Fibroblast of mammary gland (primary cell): ENCODE results near the gene STMND1.

Experiments
- DNase-seq: peaks from one replicate; pipeline ENCODE4 v3.0.0-alpha.2; 2010; ENCODE audit warnings: low read depth
- H3K4me3 ChIP-seq: 2 replicates; pipeline ENCODE4 v1.5.1; 2011; ENCODE audit warnings: low read depth, mild to moderate bottlenecking, low read length, moderate library complexity; ENCODE audit not compliant: control insufficient read depth
- TF ChIP-seq, protein P1 (sequence below): conservative IDR thresholded peaks from 2 replicates; pipeline ENCODE4 v1.5.1; 2011; ENCODE audit warnings: low read depth, low read length, inconsistent platforms; ENCODE audit not compliant: control insufficient read depth, insufficient read depth

STMND1 gene

DNA sequence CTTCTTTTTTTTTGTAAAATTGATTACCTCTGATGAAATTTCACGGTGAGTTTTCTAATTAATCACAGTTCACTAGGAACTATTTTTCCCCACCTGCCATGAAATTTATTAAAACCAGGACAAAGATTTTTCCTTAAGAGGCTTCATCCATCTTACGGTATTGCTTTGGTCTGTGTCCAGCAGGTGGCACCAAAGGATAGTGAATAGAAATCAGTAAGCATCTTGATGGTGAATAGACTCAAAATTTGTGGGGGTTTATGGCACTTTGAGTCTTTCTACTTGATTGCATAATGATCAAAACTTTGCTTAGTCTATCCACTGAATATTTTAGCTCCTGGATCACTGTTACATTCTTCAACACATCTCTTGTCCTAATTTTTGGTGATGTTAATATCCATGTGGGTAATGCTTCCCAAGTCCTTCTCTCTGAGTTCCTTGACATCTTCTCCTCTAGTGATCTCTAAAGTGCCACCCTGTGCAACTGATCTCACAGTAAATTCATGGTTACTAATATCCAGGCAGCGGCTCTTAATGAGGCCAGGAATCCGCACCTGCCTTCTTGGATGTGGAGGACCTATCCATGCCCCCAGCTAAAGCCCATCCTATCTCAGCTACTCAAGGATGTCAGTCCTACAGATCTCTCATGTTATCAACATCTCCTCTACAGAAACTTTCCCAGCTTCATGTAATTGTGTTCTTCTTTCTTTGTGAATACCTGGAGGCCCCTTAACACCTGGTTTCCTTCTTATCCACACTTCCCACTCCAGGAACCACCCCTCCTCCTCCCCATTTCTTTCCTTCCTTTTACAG is 54.5 kb downstream of the STMND1 start:
- H3K4me3 ChIP-seq: no peak overlapping the region
- DNase-seq: peak; percentile 84
- TF ChIP-seq, protein P1, sequence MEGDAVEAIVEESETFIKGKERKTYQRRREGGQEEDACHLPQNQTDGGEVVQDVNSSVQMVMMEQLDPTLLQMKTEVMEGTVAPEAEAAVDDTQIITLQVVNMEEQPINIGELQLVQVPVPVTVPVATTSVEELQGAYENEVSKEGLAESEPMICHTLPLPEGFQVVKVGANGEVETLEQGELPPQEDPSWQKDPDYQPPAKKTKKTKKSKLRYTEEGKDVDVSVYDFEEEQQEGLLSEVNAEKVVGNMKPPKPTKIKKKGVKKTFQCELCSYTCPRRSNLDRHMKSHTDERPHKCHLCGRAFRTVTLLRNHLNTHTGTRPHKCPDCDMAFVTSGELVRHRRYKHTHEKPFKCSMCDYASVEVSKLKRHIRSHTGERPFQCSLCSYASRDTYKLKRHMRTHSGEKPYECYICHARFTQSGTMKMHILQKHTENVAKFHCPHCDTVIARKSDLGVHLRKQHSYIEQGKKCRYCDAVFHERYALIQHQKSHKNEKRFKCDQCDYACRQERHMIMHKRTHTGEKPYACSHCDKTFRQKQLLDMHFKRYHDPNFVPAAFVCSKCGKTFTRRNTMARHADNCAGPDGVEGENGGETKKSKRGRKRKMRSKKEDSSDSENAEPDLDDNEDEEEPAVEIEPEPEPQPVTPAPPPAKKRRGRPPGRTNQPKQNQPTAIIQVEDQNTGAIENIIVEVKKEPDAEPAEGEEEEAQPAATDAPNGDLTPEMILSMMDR: peak; percentile 70

DNA sequence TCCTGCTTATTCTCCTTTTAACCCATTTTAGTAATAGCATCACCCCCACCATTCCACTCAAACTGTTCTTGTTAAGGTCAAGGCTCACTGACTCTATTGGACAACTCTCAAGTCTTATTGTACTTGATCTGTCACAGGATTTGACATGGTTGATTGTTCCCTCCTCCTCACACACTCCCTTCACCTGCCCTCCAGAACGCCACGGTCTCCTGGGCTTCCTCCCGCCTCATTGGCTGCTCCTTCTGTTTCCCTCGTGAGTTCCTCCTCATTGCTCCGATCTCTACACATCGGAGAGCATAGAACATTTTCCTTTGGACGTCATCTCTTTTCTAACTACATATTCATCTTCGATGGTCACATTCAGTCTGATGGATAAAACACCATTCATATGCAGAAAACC is 55.1 kb downstream of the STMND1 start:
- no peak overlapping the region for H3K4me3 ChIP-seq
- no peak for DNase-seq
- TF ChIP-seq, protein P1: no peak

DNA sequence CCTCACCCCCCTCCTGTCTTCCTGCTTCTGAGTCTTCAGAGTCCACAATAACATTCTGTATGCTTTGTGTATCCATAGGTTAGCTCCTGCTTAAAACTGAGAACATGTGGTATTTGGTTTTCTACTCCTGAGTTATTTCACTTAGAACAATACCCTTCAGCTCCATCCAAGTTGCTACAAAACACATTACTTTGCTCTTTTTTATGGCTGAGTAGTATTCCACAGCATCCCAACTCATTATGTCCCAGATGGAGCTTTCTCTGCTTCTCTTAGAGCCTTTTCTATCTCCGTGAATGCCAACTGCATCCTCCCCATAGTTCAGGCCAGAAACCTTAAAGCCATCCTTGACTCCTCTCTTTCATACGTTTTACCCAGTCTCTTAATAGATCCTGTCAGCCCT is 55.8 kb downstream of the STMND1 start:
- H3K4me3 ChIP-seq: no peak overlapping the region
- DNase-seq: no peak
- TF ChIP-seq, protein P1: no peak

DNA sequence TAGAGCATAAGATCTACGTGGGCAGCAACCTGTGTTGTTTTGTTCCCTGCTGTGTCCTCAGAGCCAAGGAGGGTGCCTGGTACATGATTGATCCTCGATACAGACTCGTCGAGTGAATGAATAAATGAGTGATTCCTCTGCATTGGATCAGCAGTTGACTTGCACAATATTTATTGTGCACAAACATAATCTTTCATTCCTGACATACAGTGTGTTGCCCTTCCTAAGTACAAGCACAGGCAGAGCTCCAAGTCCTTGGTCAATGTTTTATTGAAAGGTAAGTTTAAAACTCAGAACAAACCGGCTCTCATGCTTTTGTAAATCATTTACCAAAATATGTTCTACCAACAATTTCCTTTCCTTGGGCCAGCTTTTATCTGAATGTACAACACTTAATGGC is 57.4 kb downstream of the STMND1 start:
- DNase-seq: no peak

DNA sequence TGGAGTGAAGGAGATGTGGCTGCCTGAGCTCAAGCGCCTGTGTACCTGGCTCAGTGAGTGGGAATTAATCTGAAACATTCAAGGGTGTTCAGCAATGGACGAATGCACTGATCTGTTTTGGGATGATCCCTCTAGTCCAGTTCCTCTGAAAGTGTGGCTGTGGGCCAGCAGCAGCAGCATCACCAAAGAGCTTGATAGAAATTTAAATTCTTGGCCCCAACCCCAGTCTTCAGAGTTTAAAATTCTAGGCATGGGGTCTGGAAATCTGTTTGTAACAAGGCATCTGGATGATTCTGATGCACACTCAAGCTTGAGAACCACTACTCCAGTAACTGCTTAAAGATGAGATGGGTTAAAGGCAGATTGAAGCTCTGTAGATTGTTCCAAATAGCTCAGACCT is 59.2 kb downstream of the STMND1 start:
- no peak overlapping the region for H3K4me3 ChIP-seq
- TF ChIP-seq, protein P1: no peak
- no peak for DNase-seq

More for the DNA sequence above, 57.4 kb downstream of the STMND1 start:
- no peak overlapping the region for H3K4me3 ChIP-seq
- TF ChIP-seq, protein P1: no peak

DNA sequence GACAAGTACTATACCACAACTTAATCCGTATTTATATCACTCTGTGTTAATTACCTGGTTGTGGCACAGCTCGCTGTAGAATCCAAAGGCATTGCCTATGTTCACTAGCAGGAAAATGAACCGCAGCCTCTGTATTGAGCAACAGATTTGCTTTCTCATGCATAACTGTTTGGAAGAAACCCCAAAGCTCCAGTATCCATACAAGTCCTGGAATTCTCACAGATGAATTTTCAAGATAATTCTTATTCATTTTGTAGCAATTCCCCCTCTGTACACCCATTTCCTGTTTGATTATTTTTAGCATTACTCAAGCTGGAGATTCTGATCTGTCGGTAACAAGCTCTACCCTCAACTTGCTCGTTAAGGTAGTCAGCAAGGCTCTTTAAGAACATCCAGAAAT is 63.5 kb downstream of the STMND1 start:
- H3K4me3 ChIP-seq: no peak overlapping the region
- TF ChIP-seq, protein P1: no peak
- DNase-seq: no peak
